ENCODE results near the gene PCSK1N. TPM values are rescaled to one million over a fixed set of nuclear protein-coding genes. Genes with fewer than 3 reads are reported as not detected.

Gene PCSK1N
- total and polyA plus RNA-seq, 2 of the 13 experiments (the other 11 are each of a cell fraction or from before 2014, with no cell fraction given) = 4.5 to 14.0 TPM

- no peak for TF ChIP-seq DMTF1 (CRISPR knock-in tag; IDR thresholded peaks at IDR 0.05)
- Histone ChIP-seq H2AFZ (ENCODE audit: low read length) (peak overlapping the region; percentile 15), H3K4me1 (ENCODE audit: insufficient read depth, low read length) (peaks cover 21% of the 10 kb centered on the region), H3K79me2 (ENCODE audit: insufficient read depth, low read length) (no peaks in the 10 kb centered on the region), H3K9me3 (ENCODE audit: low read length) (no peaks in the 10 kb centered on the region), H3K9ac (ENCODE audit: insufficient read depth, low read depth, low read length) (no peak overlapping the region), H3K27ac (ENCODE audit: extremely low read length, insufficient read depth, low read length) (no peak overlapping the region), H3K4me2 (ENCODE audit: low read depth, low read length) (no peak overlapping the region), H3K4me3 (replicated peaks in 1 of 3; ENCODE audit: insufficient read depth in 1 of 3, low read depth in 2 of 3, low read length in 3 of 3) (no peak overlapping the region), H3K27me3 (ENCODE audit: control insufficient read depth in 1 of 2, insufficient read depth in 2 of 2, low read length in 2 of 2) (no peaks in the 10 kb centered on the region), H4K20me1 (ENCODE audit: insufficient read depth, low read length) (no peaks in the 10 kb centered on the region), H3K36me3 (replicated peaks in 1 of 2; ENCODE audit: control insufficient read depth in 1 of 2, insufficient read depth in 2 of 2, low read length in 2 of 2) (no peaks in the 10 kb centered on the region)
- ChIA-PET CTCF (ENCODE audit: low intra/inter-chr PET ratio, low total read pairs) (no interaction called here), POLR2A (no interaction called here)
- BruUV-seq (replicated peaks) = no TSS peak
- in situ Hi-C loops (cut with HindIII; ENCODE audit: extremely low pct_ligation_motif_present, low pct_unique_long_range_greater_than_20kb) = no loop called here
- WGBS (ENCODE audit: low lambda C conversion rate) = 0% methylated on average over 4 of the region's 4 CpGs
- FAIRE-seq = no peak
- DNase-seq (ENCODE audit: low spot score) = peak; percentile 1
- intact Hi-C loops (cut with micrococcal nuclease; ENCODE audit: unreplicated experiment) = no loop called here
- no peak for ATAC-seq
Observed at GRCh38 chrX:48864210-48864609, 28.8 kb upstream of the PCSK1N start.

GRCh38 chrX:48854898-48855297 lies 19.5 kb upstream of the PCSK1N start:
- Histone ChIP-seq H3K9me3 (ENCODE audit: low read length) (no peaks in the 10 kb centered on the region), H3K4me1 (ENCODE audit: insufficient read depth, low read length) (peaks cover 23% of the 10 kb centered on the region; the same call in 1 of the 2 replicates), H3K79me2 (ENCODE audit: insufficient read depth, low read length) (no peaks in the 10 kb centered on the region), H3K27ac (ENCODE audit: extremely low read length, insufficient read depth, low read length) (no peak overlapping the region), H3K36me3 (replicated peaks in 1 of 2; ENCODE audit: control insufficient read depth in 1 of 2, insufficient read depth in 2 of 2, low read length in 2 of 2) (no peaks in the 10 kb centered on the region), H3K4me2 (ENCODE audit: low read depth, low read length) (no peak overlapping the region), H3K27me3 (ENCODE audit: control insufficient read depth in 1 of 2, insufficient read depth in 2 of 2, low read length in 2 of 2) (no peaks in the 10 kb centered on the region), H3K4me3 (replicated peaks in 1 of 3; ENCODE audit: insufficient read depth in 1 of 3, low read depth in 2 of 3, low read length in 3 of 3) (no peak overlapping the region), H4K20me1 (ENCODE audit: insufficient read depth, low read length) (no peaks in the 10 kb centered on the region), H2AFZ (ENCODE audit: low read length) (no peak overlapping the region), H3K9ac (ENCODE audit: insufficient read depth, low read depth, low read length) (no peak overlapping the region)
- in situ Hi-C loops (cut with HindIII; ENCODE audit: extremely low pct_ligation_motif_present, low pct_unique_long_range_greater_than_20kb) (no loop called here), intact Hi-C loops (cut with micrococcal nuclease; ENCODE audit: unreplicated experiment) (no loop called here)
- DNase-seq (ENCODE audit: low spot score) = peak; percentile 25
- BruUV-seq (replicated peaks) = no TSS peak
- CTCF ChIA-PET (ENCODE audit: low intra/inter-chr PET ratio, low total read pairs) = interaction anchor here (1.5 kb wide), 1 partner anchor 62 kb away, joined by 3 read pairs; no protein-coding TSS in a partner anchor
- WGBS (ENCODE audit: low lambda C conversion rate) = 3% methylated on average over 5 of the region's 5 CpGs
- FAIRE-seq = no peak
- ATAC-seq = no peak
- POLR2A ChIA-PET = no interaction called here
- TF ChIP-seq MXD3 (CRISPR knock-in tag; IDR thresholded peaks at IDR 0.05) (no peak), HINFP (CRISPR knock-in tag; IDR thresholded peaks at IDR 0.05; ENCODE audit: low read depth) (no peak), PATZ1 (CRISPR knock-in tag; IDR thresholded peaks at IDR 0.05) (0 out of 2 replicates have a peak, but pooled peaks have one; percentile 30), CBX5 (CRISPR knock-in tag; IDR thresholded peaks at IDR 0.05; ENCODE audit: borderline replicate concordance) (no peak), ZNF431 (CRISPR knock-in tag; IDR thresholded peaks at IDR 0.05; ENCODE audit: borderline replicate concordance, low read depth) (no peak), SP2 (CRISPR knock-in tag; IDR thresholded peaks at IDR 0.05) (no peak), ZNF740 (CRISPR knock-in tag; IDR thresholded peaks at IDR 0.05) (peak; percentile 48; the same call in 1 of the 2 replicates), STAG1 (CRISPR knock-in tag; IDR thresholded peaks at IDR 0.05) (peak; percentile 54), ZNF761 (CRISPR knock-in tag; conservative IDR thresholded peaks at IDR 0.05) (no peak)
